ENCODE data around the gene ACE2. TPM values are rescaled to one million over a fixed set of nuclear protein-coding genes. Genes with fewer than 3 reads are reported as not detected.

ACE2 gene
- polyA plus RNA-seq, 1 donor (not counting 4 experiments of a cell fraction or from before 2014, with no cell fraction given): 0.51 TPM

GRCh38 chrX:15560924-15561323, 39.8 kb downstream of the ACE2 start:
- FAIRE-seq: no peak
- Histone ChIP-seq H3K79me2 (ENCODE audit: control insufficient read depth, insufficient read depth, low read length) (no peaks in the 10 kb centered on the region), H3K9me3 (ENCODE audit: control insufficient read depth, low read depth, low read length) (no peaks in the 10 kb centered on the region), H2AFZ (ENCODE audit: control insufficient read depth, low read length) (no peak overlapping the region), H4K20me1 (ENCODE audit: control insufficient read depth, extremely low read depth, insufficient read depth, low read length) (no peaks in the 10 kb centered on the region), H3K4me3 (ENCODE audit: control insufficient read depth in 2 of 3, extremely low read depth in 1 of 3, insufficient read depth in 2 of 3, low read depth in 1 of 3, low read length in 3 of 3) (no peak overlapping the region), H3K27ac (ENCODE audit: control insufficient read depth, insufficient read depth, low read length) (no peak overlapping the region), H3K27me3 (ENCODE audit: control insufficient read depth, extremely low read depth, insufficient read depth, low read length) (no peaks in the 10 kb centered on the region), H3K9me1 (ENCODE audit: control insufficient read depth, extremely low read depth, insufficient read depth, low read length) (no peaks in the 10 kb centered on the region), H3K4me1 (ENCODE audit: control insufficient read depth, extremely low read depth, insufficient read depth, low read length) (no peaks in the 10 kb centered on the region), H3K36me3 (ENCODE audit: control insufficient read depth in 2 of 2, extremely low read depth in 1 of 2, insufficient read depth in 2 of 2, low read length in 2 of 2) (no peaks in the 10 kb centered on the region), H3K4me2 (ENCODE audit: control insufficient read depth, extremely low read depth, insufficient read depth, low read depth, low read length) (no peak overlapping the region), H3K9ac (ENCODE audit: control insufficient read depth, extremely low read depth, insufficient read depth, low read length) (no peak overlapping the region)
- TF ChIP-seq EZH2 (IDR thresholded peaks at IDR 0.05; ENCODE audit: low read length) (no peak), CTCF (optimal IDR thresholded peaks at IDR 0.05 in 1 of 3, IDR thresholded peaks at IDR 0.05 in 1 of 3, conservative IDR thresholded peaks at IDR 0.05 in 1 of 3; ENCODE audit: extremely low read depth in 1 of 3, insufficient read depth in 2 of 3, low read length in 3 of 3) (no peak)
- dilution Hi-C loops (cut with MboI; ENCODE audit: extremely low pct_ligation_motif_present, low sequenced_read_pairs): no loop called here
- DNase-seq (ENCODE audit: low read depth, low spot score): no peak

GRCh38 chrX:15559227-15559626, 41.5 kb downstream of the ACE2 start:
- Histone ChIP-seq H3K36me3 (ENCODE audit: control insufficient read depth in 2 of 2, extremely low read depth in 1 of 2, insufficient read depth in 2 of 2, low read length in 2 of 2) (no peaks in the 10 kb centered on the region), H3K27ac (ENCODE audit: control insufficient read depth, insufficient read depth, low read length) (no peak overlapping the region), H3K79me2 (ENCODE audit: control insufficient read depth, insufficient read depth, low read length) (no peaks in the 10 kb centered on the region), H2AFZ (ENCODE audit: control insufficient read depth, low read length) (no peak overlapping the region), H3K4me1 (ENCODE audit: control insufficient read depth, extremely low read depth, insufficient read depth, low read length) (no peaks in the 10 kb centered on the region), H3K9me3 (ENCODE audit: control insufficient read depth, low read depth, low read length) (no peaks in the 10 kb centered on the region), H4K20me1 (ENCODE audit: control insufficient read depth, extremely low read depth, insufficient read depth, low read length) (no peaks in the 10 kb centered on the region), H3K4me2 (ENCODE audit: control insufficient read depth, extremely low read depth, insufficient read depth, low read depth, low read length) (no peak overlapping the region), H3K4me3 (ENCODE audit: control insufficient read depth in 2 of 3, extremely low read depth in 1 of 3, insufficient read depth in 2 of 3, low read depth in 1 of 3, low read length in 3 of 3) (no peak overlapping the region), H3K9ac (ENCODE audit: control insufficient read depth, extremely low read depth, insufficient read depth, low read length) (no peak overlapping the region), H3K9me1 (ENCODE audit: control insufficient read depth, extremely low read depth, insufficient read depth, low read length) (no peaks in the 10 kb centered on the region), H3K27me3 (ENCODE audit: control insufficient read depth, extremely low read depth, insufficient read depth, low read length) (no peaks in the 10 kb centered on the region)
- TF ChIP-seq EZH2 (IDR thresholded peaks at IDR 0.05; ENCODE audit: low read length) (no peak), CTCF (optimal IDR thresholded peaks at IDR 0.05 in 1 of 3, IDR thresholded peaks at IDR 0.05 in 1 of 3, conservative IDR thresholded peaks at IDR 0.05 in 1 of 3; ENCODE audit: extremely low read depth in 1 of 3, insufficient read depth in 2 of 3, low read length in 3 of 3) (no peak)
- DNase-seq (ENCODE audit: low read depth, low spot score) (no peak), FAIRE-seq (no peak)
- dilution Hi-C loops (cut with MboI; ENCODE audit: extremely low pct_ligation_motif_present, low sequenced_read_pairs): no loop called here
